HepG2 (cell line): ENCODE results near the gene MYO3B. TPM values are rescaled to one million over a fixed set of nuclear protein-coding genes. Genes with fewer than 3 reads are reported as not detected.
A peak's percentile ranks its signal among the peaks of the same experiment; 100 is the strongest.

Source experiments
- FUBP1 ChIP-seq: sonication (generic); formaldehyde crosslinking; IDR thresholded peaks from 2 replicates; pipeline ENCODE4 v1.5.1; 2020; ENCODE audit warnings: missing genetic modification reagents, mild to moderate bottlenecking, borderline replicate concordance
- HDAC2 ChIP-seq: sonication (generic); formaldehyde crosslinking; IDR thresholded peaks from 2 replicates; pipeline ENCODE4 v1.4.0; 2020; ENCODE audit warnings: missing genetic modification reagents
- KLF16 ChIP-seq, 2 experiments: sonication (generic) in 1 of 2; formaldehyde crosslinking in 1 of 2; IDR thresholded peaks; 2 replicates each; pipeline versions ENCODE4 v1.6.1 to v1.8.0; 2016 to 2023; ENCODE audit warnings: missing genetic modification reagents in 2 of 2, missing compliant biosample characterization in 1 of 2
- NBN ChIP-seq: fragments of 450-650 bp; conservative IDR thresholded peaks from 2 replicates; pipeline ENCODE4 v1.6.1; 2017
- RFX5 ChIP-seq: IDR thresholded peaks from 2 replicates; pipeline ENCODE4 v1.6.1; 2011; ENCODE audit warnings: low read depth, low read length, improper control_type of control experiment
- SIX1 ChIP-seq: sonication (generic); formaldehyde crosslinking; IDR thresholded peaks from 2 replicates; pipeline ENCODE4 v1.4.0; 2020; ENCODE audit warnings: missing genetic modification reagents, borderline replicate concordance
- STAT5B ChIP-seq: sonication (generic); formaldehyde crosslinking; IDR thresholded peaks from 2 replicates; pipeline ENCODE4 v1.4.0; 2020; ENCODE audit warnings: missing genetic modification reagents
- TEAD3 ChIP-seq: optimal IDR thresholded peaks from 2 replicates; pipeline ENCODE3; 2016; ENCODE audit warnings: borderline replicate concordance
- ZNF431 ChIP-seq: sonication (generic); formaldehyde crosslinking; IDR thresholded peaks from 2 replicates; pipeline ENCODE4 v1.9.0; 2022; ENCODE audit warnings: missing genetic modification reagents, low read depth, mild to moderate bottlenecking, borderline replicate concordance
- ZNF460 ChIP-seq: sonication (generic); formaldehyde crosslinking; IDR thresholded peaks from 2 replicates; pipeline ENCODE4 v1.5.1; 2020; ENCODE audit warnings: missing genetic modification reagents, mild to moderate bottlenecking, borderline replicate concordance
- ZNF530 ChIP-seq: sonication (generic); formaldehyde crosslinking; IDR thresholded peaks from 2 replicates; pipeline ENCODE4 v1.5.0; 2020; ENCODE audit warnings: low read depth, mild to moderate bottlenecking, missing genetic modification reagents
- ZNF564 ChIP-seq: sonication (generic); formaldehyde crosslinking; IDR thresholded peaks from 2 replicates; pipeline ENCODE4 v1.8.1; 2023; ENCODE audit warnings: mild to moderate bottlenecking, missing genetic modification reagents
- polyA plus RNA-seq, 8 experiments: library from polyadenylated mRNA; depleted of rRNA in 3 of 8; stranded (reverse) in 7 of 8; unstranded in 1 of 8; fragments of >200 nt; fragmentation: Illumina TruSeq in 4 of 8; extraction: Trizol in 4 of 8; gene quantifications; 2 replicates each; pipeline versions ENCODE4 v1.2.1 to v1.2.3, GENCODE V29; 2011 to 2016; ENCODE audit warnings: low read depth in 4 of 8, missing spikeins in 1 of 8, mixed read lengths in 1 of 8; ENCODE audit not compliant: insufficient read depth in 1 of 8
- total RNA-seq, 5 experiments: library from RNA; depleted of rRNA; stranded (reverse); fragments of >200 nt; fragmentation: Illumina TruSeq; extraction: Trizol; gene quantifications; 2 replicates each; pipeline ENCODE4 v1.2.3, GENCODE V29; 2016; ENCODE audit warnings: low read depth in 1 of 5
- TF ChIP-seq, protein P1 (sequence below): sonication (generic); formaldehyde crosslinking; IDR thresholded peaks from 2 replicates; pipeline ENCODE4 v1.4.0; 2020; ENCODE audit warnings: missing genetic modification reagents, borderline replicate concordance
- TF ChIP-seq, protein P2 (sequence below): sonication (generic); formaldehyde crosslinking; IDR thresholded peaks from 2 replicates; pipeline ENCODE4 v1.4.0; 2020; ENCODE audit warnings: missing genetic modification reagents, borderline replicate concordance

MYO3B gene
- total and polyA plus RNA-seq, 2 of the 13 experiments (the other 11 are each of a cell fraction or from before 2014, with no cell fraction given) = 0.01 TPM; not detected in 1

DNA sequence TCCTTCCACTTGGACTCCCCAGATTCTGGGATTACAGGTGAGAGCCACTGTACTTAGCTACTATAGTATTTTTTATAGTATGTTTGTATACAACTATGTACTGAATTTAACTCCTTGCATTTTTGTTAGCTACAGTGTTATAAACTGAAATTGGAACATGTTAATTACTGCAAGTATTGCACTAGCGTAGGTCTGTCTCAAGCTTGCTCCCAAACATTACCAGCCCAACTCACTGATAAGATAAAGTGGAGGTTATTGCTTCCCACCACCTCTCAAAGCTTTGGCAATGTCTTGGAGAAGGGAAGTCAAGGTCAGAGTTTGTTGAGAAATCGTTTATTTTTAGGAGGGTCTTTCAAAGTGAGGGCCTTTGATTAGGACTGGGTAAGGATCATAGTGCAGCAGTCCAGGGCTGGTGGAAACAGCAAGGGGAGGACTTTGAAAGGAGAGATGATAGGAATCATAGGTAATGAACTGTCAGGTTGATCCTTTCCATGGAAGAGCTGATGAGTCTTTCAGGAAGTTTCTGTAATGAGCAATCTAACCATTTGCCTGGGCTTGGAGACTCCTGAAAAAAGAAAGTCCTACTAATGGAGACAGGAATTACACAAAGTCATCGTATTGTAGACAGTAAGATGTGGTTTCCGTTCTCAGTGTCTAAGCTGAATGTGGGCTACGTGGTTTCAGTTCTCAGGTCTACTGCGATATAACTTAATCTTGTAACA lies 257.1 kb downstream of the MYO3B start (continued):
- no peak for TF ChIP-seq ZNF431
- TF ChIP-seq, protein P1, sequence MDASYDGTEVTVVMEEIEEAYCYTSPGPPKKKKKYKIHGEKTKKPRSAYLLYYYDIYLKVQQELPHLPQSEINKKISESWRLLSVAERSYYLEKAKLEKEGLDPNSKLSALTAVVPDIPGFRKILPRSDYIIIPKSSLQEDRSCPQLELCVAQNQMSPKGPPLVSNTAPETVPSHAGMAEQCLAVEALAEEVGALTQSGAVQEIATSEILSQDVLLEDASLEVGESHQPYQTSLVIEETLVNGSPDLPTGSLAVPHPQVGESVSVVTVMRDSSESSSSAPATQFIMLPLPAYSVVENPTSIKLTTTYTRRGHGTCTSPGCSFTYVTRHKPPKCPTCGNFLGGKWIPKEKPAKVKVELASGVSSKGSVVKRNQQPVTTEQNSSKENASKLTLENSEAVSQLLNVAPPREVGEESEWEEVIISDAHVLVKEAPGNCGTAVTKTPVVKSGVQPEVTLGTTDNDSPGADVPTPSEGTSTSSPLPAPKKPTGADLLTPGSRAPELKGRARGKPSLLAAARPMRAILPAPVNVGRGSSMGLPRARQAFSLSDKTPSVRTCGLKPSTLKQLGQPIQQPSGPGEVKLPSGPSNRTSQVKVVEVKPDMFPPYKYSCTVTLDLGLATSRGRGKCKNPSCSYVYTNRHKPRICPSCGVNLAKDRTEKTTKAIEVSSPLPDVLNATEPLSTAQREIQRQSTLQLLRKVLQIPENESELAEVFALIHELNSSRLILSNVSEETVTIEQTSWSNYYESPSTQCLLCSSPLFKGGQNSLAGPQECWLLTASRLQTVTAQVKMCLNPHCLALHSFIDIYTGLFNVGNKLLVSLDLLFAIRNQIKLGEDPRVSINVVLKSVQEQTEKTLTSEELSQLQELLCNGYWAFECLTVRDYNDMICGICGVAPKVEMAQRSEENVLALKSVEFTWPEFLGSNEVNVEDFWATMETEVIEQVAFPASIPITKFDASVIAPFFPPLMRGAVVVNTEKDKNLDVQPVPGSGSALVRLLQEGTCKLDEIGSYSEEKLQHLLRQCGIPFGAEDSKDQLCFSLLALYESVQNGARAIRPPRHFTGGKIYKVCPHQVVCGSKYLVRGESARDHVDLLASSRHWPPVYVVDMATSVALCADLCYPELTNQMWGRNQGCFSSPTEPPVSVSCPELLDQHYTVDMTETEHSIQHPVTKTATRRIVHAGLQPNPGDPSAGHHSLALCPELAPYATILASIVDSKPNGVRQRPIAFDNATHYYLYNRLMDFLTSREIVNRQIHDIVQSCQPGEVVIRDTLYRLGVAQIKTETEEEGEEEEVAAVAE (CRISPR knock-in tag) = no peak
- TF ChIP-seq ZNF530 = no peak
- no peak for TF ChIP-seq STAT5B (CRISPR knock-in tag)
- TF ChIP-seq NBN = no peak
- 0 out of 4 replicates have a peak, but pooled peaks of 1 of the 2 experiments have one; percentile 20 for TF ChIP-seq KLF16 (CRISPR knock-in tag; IDR thresholded peaks at IDR 0.05)
- TF ChIP-seq, protein P2, sequence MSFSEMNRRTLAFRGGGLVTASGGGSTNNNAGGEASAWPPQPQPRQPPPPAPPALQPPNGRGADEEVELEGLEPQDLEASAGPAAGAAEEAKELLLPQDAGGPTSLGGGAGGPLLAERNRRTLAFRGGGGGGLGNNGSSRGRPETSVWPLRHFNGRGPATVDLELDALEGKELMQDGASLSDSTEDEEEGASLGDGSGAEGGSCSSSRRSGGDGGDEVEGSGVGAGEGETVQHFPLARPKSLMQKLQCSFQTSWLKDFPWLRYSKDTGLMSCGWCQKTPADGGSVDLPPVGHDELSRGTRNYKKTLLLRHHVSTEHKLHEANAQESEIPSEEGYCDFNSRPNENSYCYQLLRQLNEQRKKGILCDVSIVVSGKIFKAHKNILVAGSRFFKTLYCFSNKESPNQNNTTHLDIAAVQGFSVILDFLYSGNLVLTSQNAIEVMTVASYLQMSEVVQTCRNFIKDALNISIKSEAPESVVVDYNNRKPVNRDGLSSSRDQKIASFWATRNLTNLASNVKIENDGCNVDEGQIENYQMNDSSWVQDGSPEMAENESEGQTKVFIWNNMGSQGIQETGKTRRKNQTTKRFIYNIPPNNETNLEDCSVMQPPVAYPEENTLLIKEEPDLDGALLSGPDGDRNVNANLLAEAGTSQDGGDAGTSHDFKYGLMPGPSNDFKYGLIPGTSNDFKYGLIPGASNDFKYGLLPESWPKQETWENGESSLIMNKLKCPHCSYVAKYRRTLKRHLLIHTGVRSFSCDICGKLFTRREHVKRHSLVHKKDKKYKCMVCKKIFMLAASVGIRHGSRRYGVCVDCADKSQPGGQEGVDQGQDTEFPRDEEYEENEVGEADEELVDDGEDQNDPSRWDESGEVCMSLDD (CRISPR knock-in tag) = no peak
- TF ChIP-seq ZNF564 (CRISPR knock-in tag) = no peak
- no peak for TF ChIP-seq FUBP1 (CRISPR knock-in tag)
- TF ChIP-seq TEAD3 (CRISPR knock-in tag) = peak; percentile 15
- no peak for TF ChIP-seq ZNF460 (CRISPR knock-in tag)
- no peak for TF ChIP-seq SIX1 (CRISPR knock-in tag)
- no peak for TF ChIP-seq RFX5
- peak; percentile 30; the same call in 1 of the 2 replicates for TF ChIP-seq HDAC2 (CRISPR knock-in tag)
